RWPE2 (cell line): ENCODE measurements around the gene CCL14.

ENCODE experiments used
- ATAC-seq: fragments of 200-7000 bp; cut with Tn5 transposase; 3 replicates; pipeline ENCODE4 v1.9.1; 2021; ENCODE audit warnings: low read depth
- DNase-seq: peaks from one replicate; pipeline ENCODE4 v3.0.0-alpha.2; 2020; ENCODE audit warnings: low spot score
- H3K27ac ChIP-seq: fragments of 450-650 bp; 2 replicates; pipeline ENCODE4 v1.5.1; 2017; ENCODE audit warnings: mild to moderate bottlenecking; ENCODE audit not compliant: poor library complexity, severe bottlenecking
- H3K27me3 ChIP-seq: fragments of 250-450 bp; sonication (Bioruptor Pico); 2 replicates; pipeline ENCODE4 v1.5.1; 2021; ENCODE audit warnings: mild to moderate bottlenecking, moderate library complexity; ENCODE audit not compliant: insufficient read depth, poor library complexity, severe bottlenecking
- H3K36me3 ChIP-seq: fragments of 250-450 bp; sonication (Bioruptor Pico); 2 replicates; pipeline ENCODE4 v1.5.1; 2020; ENCODE audit warnings: low read depth, mild to moderate bottlenecking, moderate library complexity
- H3K4me1 ChIP-seq: fragments of 250-450 bp; sonication (Bioruptor Pico); 2 replicates; pipeline ENCODE4 v1.5.1; 2021; ENCODE audit warnings: mild to moderate bottlenecking, moderate library complexity; ENCODE audit not compliant: insufficient read depth, poor library complexity, severe bottlenecking
- H3K4me3 ChIP-seq: fragments of 250-450 bp; sonication (Bioruptor Pico); 2 replicates; pipeline ENCODE4 v1.5.1; 2021; ENCODE audit warnings: mild to moderate bottlenecking, moderate library complexity; ENCODE audit not compliant: severe bottlenecking
- H3K9me3 ChIP-seq: fragments of 250-450 bp; sonication (Bioruptor Pico); 2 replicates; pipeline ENCODE4 v1.5.1; 2021; ENCODE audit warnings: mild to moderate bottlenecking, moderate library complexity; ENCODE audit not compliant: severe bottlenecking
- TF ChIP-seq, protein P1 (sequence below): fragments of 450-650 bp; IDR thresholded peaks from one replicate; pipeline ENCODE4 v1.5.1; 2017; ENCODE audit warnings: mild to moderate bottlenecking, moderate library complexity; ENCODE audit not compliant: poor library complexity, severe bottlenecking

CCL14 gene

DNA sequence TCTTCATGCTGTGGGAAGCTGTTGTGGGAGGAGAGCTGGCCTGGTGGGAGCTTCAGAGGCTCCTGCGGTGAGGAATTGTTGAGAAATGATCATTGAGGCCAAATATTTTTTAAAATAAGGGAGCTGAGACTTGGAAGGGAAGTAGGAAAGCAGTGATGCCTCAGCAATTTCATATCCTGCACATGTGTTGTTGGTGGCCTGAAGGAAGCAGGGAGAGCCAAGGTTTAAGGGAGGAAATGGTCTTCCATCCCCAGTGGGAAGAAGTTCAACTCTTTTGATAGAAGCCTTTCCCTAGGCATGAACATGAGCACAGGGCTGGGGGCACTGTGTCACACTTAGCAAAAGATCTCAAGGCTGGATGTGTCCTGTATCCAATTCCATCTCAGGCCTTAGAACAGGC lies at the start of gene CCL14:
CCL14 (minus strand) TSS at position 87 of the 400 bp plus-strand sequence; CDS start at position 7, 80 bp downstream.
- H3K4me3 ChIP-seq, result no peak within 1 kb of the TSS
- H3K4me1 ChIP-seq, result no peaks in the 10 kb centered on the region
- no peaks in the 10 kb centered on the region for H3K27me3 ChIP-seq
- no peaks in the 10 kb centered on the region for H3K36me3 ChIP-seq
- H3K9me3 ChIP-seq, result no peaks in the 10 kb centered on the region
- DNase-seq (no peak), ATAC-seq (no peak)
- TF ChIP-seq, protein P1, sequence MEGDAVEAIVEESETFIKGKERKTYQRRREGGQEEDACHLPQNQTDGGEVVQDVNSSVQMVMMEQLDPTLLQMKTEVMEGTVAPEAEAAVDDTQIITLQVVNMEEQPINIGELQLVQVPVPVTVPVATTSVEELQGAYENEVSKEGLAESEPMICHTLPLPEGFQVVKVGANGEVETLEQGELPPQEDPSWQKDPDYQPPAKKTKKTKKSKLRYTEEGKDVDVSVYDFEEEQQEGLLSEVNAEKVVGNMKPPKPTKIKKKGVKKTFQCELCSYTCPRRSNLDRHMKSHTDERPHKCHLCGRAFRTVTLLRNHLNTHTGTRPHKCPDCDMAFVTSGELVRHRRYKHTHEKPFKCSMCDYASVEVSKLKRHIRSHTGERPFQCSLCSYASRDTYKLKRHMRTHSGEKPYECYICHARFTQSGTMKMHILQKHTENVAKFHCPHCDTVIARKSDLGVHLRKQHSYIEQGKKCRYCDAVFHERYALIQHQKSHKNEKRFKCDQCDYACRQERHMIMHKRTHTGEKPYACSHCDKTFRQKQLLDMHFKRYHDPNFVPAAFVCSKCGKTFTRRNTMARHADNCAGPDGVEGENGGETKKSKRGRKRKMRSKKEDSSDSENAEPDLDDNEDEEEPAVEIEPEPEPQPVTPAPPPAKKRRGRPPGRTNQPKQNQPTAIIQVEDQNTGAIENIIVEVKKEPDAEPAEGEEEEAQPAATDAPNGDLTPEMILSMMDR, result no peak
- no peak within 1 kb of the TSS for H3K27ac ChIP-seq

DNA sequence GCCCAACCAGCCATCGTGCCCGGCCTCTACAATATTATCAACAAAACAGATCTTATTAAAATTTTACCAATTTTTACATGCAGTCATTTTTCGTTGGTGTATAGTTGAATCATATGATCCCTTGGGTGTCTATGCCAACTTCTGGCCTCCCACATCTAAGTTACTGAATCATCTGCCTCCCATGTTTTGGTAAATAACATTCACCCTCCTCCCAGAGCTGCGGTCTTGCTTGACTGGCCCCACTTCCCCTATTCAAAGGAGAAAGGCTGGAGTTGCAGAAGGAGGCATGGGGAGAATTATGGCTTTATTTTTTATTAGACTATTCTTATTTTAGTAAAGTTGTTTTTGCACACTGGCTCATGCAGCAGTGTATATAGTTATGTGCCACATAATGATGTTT lies 49.7 kb upstream of the CCL14 start:
- ATAC-seq, result no peak

DNA sequence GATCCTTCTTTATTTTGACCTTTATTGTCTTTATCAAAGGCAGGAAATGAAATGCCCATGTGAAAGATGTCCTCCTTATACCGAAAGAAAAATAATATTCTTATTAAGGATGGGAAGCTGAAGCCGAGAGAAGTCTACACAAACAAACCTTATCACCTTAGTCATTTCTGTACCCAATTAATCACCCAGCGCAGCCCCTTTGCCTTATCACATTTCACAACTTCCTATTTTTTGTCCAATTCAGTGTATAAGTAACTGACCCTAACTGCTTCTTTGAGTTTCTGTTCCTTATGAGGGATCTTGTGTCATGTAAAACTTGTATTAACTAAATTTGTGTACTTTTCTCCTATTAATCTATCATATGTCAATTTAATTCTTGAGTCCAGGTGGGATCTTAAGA lies 47.6 kb upstream of the CCL14 start:
- H3K27ac ChIP-seq, result no peak overlapping the region
- peaks cover 5% of the 10 kb centered on the region for H3K27me3 ChIP-seq
- TF ChIP-seq, protein P1, result no peak
- H3K9me3 ChIP-seq, result no peaks in the 10 kb centered on the region
- H3K36me3 ChIP-seq, result no peaks in the 10 kb centered on the region
- H3K4me3 ChIP-seq, result no peak overlapping the region
- no peaks in the 10 kb centered on the region for H3K4me1 ChIP-seq
- ATAC-seq, result no peak
- DNase-seq, result no peak

More for the DNA sequence above, 49.7 kb upstream of the CCL14 start:
- H3K4me1 ChIP-seq, result no peaks in the 10 kb centered on the region
- DNase-seq, result no peak
- TF ChIP-seq, protein P1, result no peak
- H3K36me3 ChIP-seq, result no peaks in the 10 kb centered on the region
- H3K27me3 ChIP-seq, result peaks cover 5% of the 10 kb centered on the region
- H3K4me3 ChIP-seq, result no peak overlapping the region
- H3K9me3 ChIP-seq, result no peaks in the 10 kb centered on the region
- no peak overlapping the region for H3K27ac ChIP-seq

DNA sequence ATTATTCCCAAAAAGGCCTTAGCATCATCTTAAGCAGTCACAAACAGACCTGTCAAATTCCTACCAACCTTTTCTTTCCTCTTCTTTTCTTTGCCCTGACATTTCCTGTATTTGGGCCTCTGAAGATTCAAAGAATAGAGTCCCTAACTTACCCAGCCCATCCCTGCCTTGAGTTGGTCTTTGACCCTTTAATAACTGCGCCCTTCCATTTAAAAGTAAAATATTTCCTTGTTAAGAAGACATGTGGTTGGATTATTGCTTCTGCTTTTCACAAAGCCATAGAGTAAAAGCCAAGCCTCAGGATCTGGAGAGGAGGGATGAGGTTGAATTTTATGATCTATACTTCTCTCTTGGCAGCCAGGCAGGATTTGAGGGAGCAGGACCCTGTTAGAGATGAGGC lies 44.4 kb upstream of the CCL14 start:
- TF ChIP-seq, protein P1, result no peak
- peaks cover 8% of the 10 kb centered on the region for H3K27me3 ChIP-seq
- no peak for DNase-seq
- no peaks in the 10 kb centered on the region for H3K36me3 ChIP-seq
- H3K9me3 ChIP-seq, result no peaks in the 10 kb centered on the region
- no peaks in the 10 kb centered on the region for H3K4me1 ChIP-seq
- H3K27ac ChIP-seq, result no peak overlapping the region
- H3K4me3 ChIP-seq, result no peak overlapping the region
- no peak for ATAC-seq

DNA sequence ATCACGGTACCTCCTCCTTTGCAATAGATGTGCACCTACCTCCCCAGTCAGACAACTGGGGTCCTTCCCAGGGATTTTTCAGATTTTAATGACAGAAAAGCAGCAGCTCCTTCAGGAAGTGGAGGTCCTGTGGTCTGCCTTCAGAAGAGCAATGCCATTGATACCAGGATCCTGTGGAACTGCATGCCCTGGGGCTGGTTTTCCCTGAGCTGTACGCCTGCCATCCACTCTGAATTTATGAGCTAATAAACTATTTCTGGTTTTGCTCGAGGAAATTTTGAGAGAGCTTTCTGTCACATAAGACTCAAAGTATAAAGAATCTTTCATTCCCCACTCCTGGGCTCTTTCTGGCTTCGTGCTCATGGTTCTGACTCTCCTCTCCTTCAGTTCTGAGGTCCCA lies 41.2 kb upstream of the CCL14 start:
- ATAC-seq, result no peak

More for the DNA sequence above, 41.2 kb upstream of the CCL14 start:
- H3K4me3 ChIP-seq, result no peak overlapping the region
- no peaks in the 10 kb centered on the region for H3K4me1 ChIP-seq
- H3K27ac ChIP-seq, result no peak overlapping the region
- TF ChIP-seq, protein P1, result no peak
- H3K36me3 ChIP-seq, result no peaks in the 10 kb centered on the region
- DNase-seq, result no peak
- H3K9me3 ChIP-seq, result no peaks in the 10 kb centered on the region
- peaks cover 12% of the 10 kb centered on the region for H3K27me3 ChIP-seq
